Stimulated activated CD4-positive, alpha-beta T cell treated with anti-CD3 and anti-CD28 coated beads, TNF-alpha, amount 100 ng/mL, for 1 hour (primary cell): Measurements from ENCODE around the gene GJA10.

Experiments used
- DNase-seq, 3 donors: peaks; one replicate each; pipeline ENCODE4 v3.0.0-alpha.2; 2020; ENCODE audit warnings: low read depth in 3 of 3, low spot score in 1 of 3

GJA10 gene

GRCh38 chr6:89917216-89917615 lies 22.9 kb downstream of the GJA10 start:
- no peak for DNase-seq

- DNase-seq: no peak
Measured at GRCh38 chr6:89917801-89918366, 23.6 kb downstream of the GJA10 start.

- no peak for DNase-seq
Measured at GRCh38 chr6:89921197-89921596, 26.9 kb downstream of the GJA10 start.

- DNase-seq: no peak
Measured at GRCh38 chr6:89921691-89922090, 27.4 kb downstream of the GJA10 start.

- no peak for DNase-seq
Measured at GRCh38 chr6:89924231-89924630, 30.0 kb downstream of the GJA10 start.

- DNase-seq: no peak
Measured at GRCh38 chr6:89925826-89926225, 31.6 kb downstream of the GJA10 start.

- DNase-seq: no peak
Measured at GRCh38 chr6:89927264-89927663, 33.0 kb downstream of the GJA10 start.

- no peak for DNase-seq
Measured at GRCh38 chr6:89927791-89928550, 33.7 kb downstream of the GJA10 start.

GRCh38 chr6:89928604-89929003 lies 34.3 kb downstream of the GJA10 start:
- no peak for DNase-seq

- DNase-seq: no peak
Measured at GRCh38 chr6:89930789-89931188, 36.5 kb downstream of the GJA10 start.

GRCh38 chr6:89932245-89932802 lies 38.1 kb downstream of the GJA10 start:
- DNase-seq: no peak

GRCh38 chr6:89934685-89935366 lies 40.6 kb downstream of the GJA10 start:
- DNase-seq: no peak

- no peak for DNase-seq
Measured at GRCh38 chr6:89936177-89936576, 41.9 kb downstream of the GJA10 start.

- no peak for DNase-seq
Measured at GRCh38 chr6:89938014-89938413, 43.7 kb downstream of the GJA10 start.

- DNase-seq: no peak
Measured at GRCh38 chr6:89939144-89939543, 44.9 kb downstream of the GJA10 start.

GRCh38 chr6:89940225-89941027 lies 46.2 kb downstream of the GJA10 start:
- peak; percentile 23 to 45 (median 31) for DNase-seq

- DNase-seq: no peak
Measured at GRCh38 chr6:89941031-89941762, 46.9 kb downstream of the GJA10 start.

GRCh38 chr6:89941763-89942497 lies 47.7 kb downstream of the GJA10 start:
- no peak for DNase-seq

- no peak for DNase-seq
Measured at GRCh38 chr6:89942601-89943000, 48.3 kb downstream of the GJA10 start.
